HepG2 (cell line): ENCODE results near the gene EIF5A2. TPM values are rescaled to one million over a fixed set of nuclear protein-coding genes. Genes with fewer than 3 reads are reported as not detected.

Source experiments
- ATAC-seq: fragments of 200-7000 bp; cut with Tn5 transposase; 3 replicates; pipeline ENCODE4 v1.9.1; 2020; ENCODE audit warnings: mild to moderate bottlenecking, moderate library complexity
- BruUV-seq: library from RNA; stranded (reverse); fragments of 400-500 nt; replicated peaks from 2 replicates; lab custom pipeline; 2021; lab: Mats Ljungman, UMichigan
- CTCF ChIA-PET: fragments of 300-600 bp; formaldehyde crosslinking; extraction: SDS; loops from one replicate; lab custom pipeline; 2021; ENCODE audit warnings: low total read pairs, inconsistent platforms, low intra/inter-chr PET ratio; lab: Yijun Ruan, JAX
- POLR2A ChIA-PET: fragments of 350-600 bp; sonication (Branson Sonifier 250); formaldehyde crosslinking; loops from one replicate; lab custom pipeline; 2020; ENCODE audit warnings: antibody characterized with exemption, inconsistent platforms; lab: Yijun Ruan, JAX
- DNase-seq: peaks from one replicate; pipeline ENCODE4 v3.0.0-alpha.2; 2015; ENCODE audit warnings: low spot score
- FAIRE-seq: peaks from 3 replicates; lab custom pipeline; 2011; peaks lifted over from hg19 to GRCh38; lab: Jason Lieb, UNC
- H2AFZ ChIP-seq: one replicate; pipeline ENCODE4 v1.6.1; 2011; ENCODE audit warnings: low read length, inconsistent platforms
- H3K27ac ChIP-seq: fragments of 300-600 bp; 3 replicates; pipeline ENCODE4 v1.8.0; 2011; ENCODE audit warnings: mixed run types, mild to moderate bottlenecking, mixed read lengths, low read length, inconsistent platforms; ENCODE audit not compliant: insufficient read depth; ENCODE audit errors: extremely low read length
- H3K27me3 ChIP-seq, 2 experiments: fragments of 200-600 bp in 1 of 2; 2 replicates in 1 of 2; 3 replicates in 1 of 2; pipeline versions ENCODE4 v1.6.0 to v1.8.0; 2011; ENCODE audit warnings: low read length in 2 of 2, mild to moderate bottlenecking in 2 of 2, moderate library complexity in 2 of 2, inconsistent platforms in 1 of 2; ENCODE audit not compliant: insufficient read depth in 2 of 2, control insufficient read depth in 1 of 2
- H3K36me3 ChIP-seq, 2 experiments: fragments of 200-600 bp in 1 of 2; replicated peaks in 1 of 2; 2 replicates in 1 of 2; 3 replicates in 1 of 2; pipeline versions ENCODE4 v1.5.1 to v1.8.0; 2011; ENCODE audit warnings: low read length in 2 of 2, inconsistent platforms in 1 of 2; ENCODE audit not compliant: insufficient read depth in 2 of 2, control insufficient read depth in 1 of 2
- H3K4me1 ChIP-seq: 2 replicates; pipeline ENCODE4 v1.5.1; 2012; ENCODE audit warnings: low read length, inconsistent platforms; ENCODE audit not compliant: insufficient read depth
- H3K4me2 ChIP-seq: 2 replicates; pipeline ENCODE4 v1.6.0; 2011; ENCODE audit warnings: low read depth, low read length, inconsistent platforms
- H3K4me3 ChIP-seq, 3 experiments: fragments of 200-600 bp in 1 of 3; sonication (generic), shearing (Covaris generic) in 1 of 3; replicated peaks in 1 of 3; 2 replicates each; pipeline ENCODE4 v1.5.1; 2011 to 2016; ENCODE audit warnings: low read length in 3 of 3, inconsistent platforms in 2 of 3, low read depth in 2 of 3, mild to moderate bottlenecking in 2 of 3, control low read depth in 1 of 3, mixed read lengths in 1 of 3; ENCODE audit not compliant: insufficient read depth in 1 of 3
- H3K79me2 ChIP-seq: one replicate; pipeline ENCODE4 v1.6.1; 2011; ENCODE audit warnings: low read length, inconsistent platforms; ENCODE audit not compliant: insufficient read depth
- H3K9ac ChIP-seq: 2 replicates; pipeline ENCODE4 v1.6.0; 2011; ENCODE audit warnings: mild to moderate bottlenecking, low read depth, low read length, inconsistent platforms; ENCODE audit not compliant: insufficient read depth
- H3K9me3 ChIP-seq: 2 replicates; pipeline ENCODE4 v1.5.1; 2012; ENCODE audit warnings: mild to moderate bottlenecking, low read length
- H4K20me1 ChIP-seq: 2 replicates; pipeline ENCODE4 v1.6.0; 2011; ENCODE audit warnings: inconsistent platforms, mild to moderate bottlenecking, low read length, moderate library complexity; ENCODE audit not compliant: insufficient read depth
- HNRNPK ChIP-seq: fragments of 200-400 bp; formaldehyde crosslinking; IDR thresholded peaks from 2 replicates; pipeline ENCODE4 v1.6.1; 2018; ENCODE audit warnings: low read length, low read depth, moderate library complexity, mild to moderate bottlenecking; ENCODE audit not compliant: poor library complexity, severe bottlenecking
- JUND ChIP-seq: sonication (generic); formaldehyde crosslinking; IDR thresholded peaks from 2 replicates; pipeline ENCODE4 v1.8.0; 2022; ENCODE audit warnings: mild to moderate bottlenecking, missing genetic modification reagents
- MAFK ChIP-seq, 2 experiments: IDR thresholded peaks in 1 of 2; conservative IDR thresholded peaks in 1 of 2; 2 replicates each; pipeline ENCODE4 v1.6.1; 2011; ENCODE audit warnings: improper control_type of control experiment in 2 of 2, low read length in 2 of 2
- NFKBIZ ChIP-seq: IDR thresholded peaks from 2 replicates; pipeline ENCODE4 v1.6.1; 2018; ENCODE audit warnings: missing genetic modification reagents, missing compliant biosample characterization
- ZNF775 ChIP-seq: sonication (generic); formaldehyde crosslinking; IDR thresholded peaks from 2 replicates; pipeline ENCODE4 v1.4.0; 2020; ENCODE audit warnings: missing genetic modification reagents, mild to moderate bottlenecking, moderate library complexity, borderline replicate concordance
- ZNF850 ChIP-seq: sonication (generic); formaldehyde crosslinking; conservative IDR thresholded peaks from 2 replicates; pipeline ENCODE4 v1.9.0; 2021; ENCODE audit warnings: mild to moderate bottlenecking, missing genetic modification reagents
- WGBS: methylation state at CpG from one replicate; pipeline ENCODE4 v1.1.6; 2017; ENCODE audit warnings: low lambda C conversion rate; 5-methylcytosine and 5-hydroxymethylcytosine counted together
- in situ Hi-C: cut with HindIII; loops from 2 replicates; pipeline ENCODE4 v1.10.0; 2017; ENCODE audit warnings: low pct_unique_long_range_greater_than_20kb; ENCODE audit not compliant: extremely low pct_ligation_motif_present
- intact Hi-C: fragments of 100-400 bp; cut with micrococcal nuclease; formaldehyde crosslinking; loops from one replicate; pipeline ENCODE4 v1.10.0; 2022; ENCODE audit not compliant: unreplicated experiment
- polyA plus RNA-seq, 8 experiments: library from polyadenylated mRNA; depleted of rRNA in 3 of 8; stranded (reverse) in 7 of 8; unstranded in 1 of 8; fragments of >200 nt; fragmentation: Illumina TruSeq in 4 of 8; extraction: Trizol in 4 of 8; gene quantifications; 2 replicates each; pipeline versions ENCODE4 v1.2.1 to v1.2.3, GENCODE V29; 2011 to 2016; ENCODE audit warnings: low read depth in 4 of 8, missing spikeins in 1 of 8, mixed read lengths in 1 of 8; ENCODE audit not compliant: insufficient read depth in 1 of 8
- total RNA-seq, 5 experiments: library from RNA; depleted of rRNA; stranded (reverse); fragments of >200 nt; fragmentation: Illumina TruSeq; extraction: Trizol; gene quantifications; 2 replicates each; pipeline ENCODE4 v1.2.3, GENCODE V29; 2016; ENCODE audit warnings: low read depth in 1 of 5
- TF ChIP-seq, protein P1 (sequence below): sonication (generic); formaldehyde crosslinking; IDR thresholded peaks from 2 replicates; pipeline ENCODE4 v1.4.0; 2020; ENCODE audit warnings: mild to moderate bottlenecking, missing genetic modification reagents

The EIF5A2 gene
- total and polyA plus RNA-seq, 2 of the 13 experiments (the other 11 are each of a cell fraction or from before 2014, with no cell fraction given), result 3.5 to 9.4 TPM

DNA sequence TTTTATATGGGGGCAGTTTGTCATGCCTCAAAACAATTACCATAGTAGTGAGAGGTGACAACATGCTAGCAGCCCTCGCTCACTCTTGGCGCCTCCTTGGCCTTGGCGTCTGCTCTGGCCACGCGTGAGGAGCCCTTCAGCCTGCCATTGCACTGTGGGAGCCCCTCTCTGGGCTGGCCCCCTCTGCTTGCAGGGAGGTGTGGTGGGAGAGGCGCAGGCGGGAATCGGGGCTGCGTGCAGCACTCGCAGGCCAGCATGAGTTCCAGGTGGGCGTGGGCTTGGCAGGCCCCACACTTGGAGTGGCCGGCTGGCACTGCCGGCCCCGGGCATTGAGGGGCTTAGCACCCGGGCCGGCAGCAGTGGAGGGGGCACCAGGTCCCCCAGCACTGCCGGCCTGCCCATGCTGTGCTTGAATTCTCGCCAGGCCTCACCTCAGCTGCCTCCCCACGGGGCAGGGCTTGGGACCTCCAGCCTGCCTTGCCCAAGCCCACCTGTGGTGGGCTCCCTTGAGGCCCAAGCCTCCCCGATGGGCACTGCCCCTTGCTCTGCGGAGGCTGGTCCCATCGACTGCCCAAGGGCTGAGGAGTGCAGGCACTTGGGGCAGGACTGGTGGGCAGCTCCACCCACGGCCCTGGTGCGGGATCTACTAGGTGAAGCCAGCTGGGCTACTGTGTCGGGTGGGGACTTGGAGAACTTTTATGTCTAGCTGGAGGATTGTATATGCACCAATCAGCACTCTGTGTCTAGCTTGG, 38.8 kb upstream of the EIF5A2 start:
- no peak overlapping the region for H2AFZ ChIP-seq
- no peak for DNase-seq
- CTCF ChIA-PET, result no interaction called here
- intact Hi-C loops, result no loop called here
- H4K20me1 ChIP-seq, result no peaks in the 10 kb centered on the region
- no peak overlapping the region for H3K9ac ChIP-seq
- H3K4me3 ChIP-seq, result no peak overlapping the region
- POLR2A ChIA-PET, result no interaction called here
- BruUV-seq, result no TSS peak
- no peak overlapping the region for H3K27ac ChIP-seq
- no peaks in the 10 kb centered on the region for H3K79me2 ChIP-seq
- no peak for ATAC-seq
- WGBS, result 87% methylated on average over 3 of the region's 25 CpGs
- 0 out of 5 replicates have a peak, but pooled peaks cover 0 to 5% of the 10 kb centered on the region in 2 experiments for H3K27me3 ChIP-seq
- H3K4me1 ChIP-seq, result no peaks in the 10 kb centered on the region
- FAIRE-seq, result no peak
- in situ Hi-C loops, result no loop called here
- TF ChIP-seq NFKBIZ (CRISPR knock-in tag) (no peak), JUND (CRISPR knock-in tag) (no peak), ZNF850 (CRISPR knock-in tag) (peak; percentile 79; the same call in 1 of the 2 replicates), HNRNPK (peak; percentile 31)
- TF ChIP-seq, protein P1, sequence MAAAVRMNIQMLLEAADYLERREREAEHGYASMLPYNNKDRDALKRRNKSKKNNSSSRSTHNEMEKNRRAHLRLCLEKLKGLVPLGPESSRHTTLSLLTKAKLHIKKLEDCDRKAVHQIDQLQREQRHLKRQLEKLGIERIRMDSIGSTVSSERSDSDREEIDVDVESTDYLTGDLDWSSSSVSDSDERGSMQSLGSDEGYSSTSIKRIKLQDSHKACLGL (CRISPR knock-in tag), result no peak
- no peaks in the 10 kb centered on the region for H3K9me3 ChIP-seq
- H3K4me2 ChIP-seq, result no peak overlapping the region
- no peaks in the 10 kb centered on the region for H3K36me3 ChIP-seq

DNA sequence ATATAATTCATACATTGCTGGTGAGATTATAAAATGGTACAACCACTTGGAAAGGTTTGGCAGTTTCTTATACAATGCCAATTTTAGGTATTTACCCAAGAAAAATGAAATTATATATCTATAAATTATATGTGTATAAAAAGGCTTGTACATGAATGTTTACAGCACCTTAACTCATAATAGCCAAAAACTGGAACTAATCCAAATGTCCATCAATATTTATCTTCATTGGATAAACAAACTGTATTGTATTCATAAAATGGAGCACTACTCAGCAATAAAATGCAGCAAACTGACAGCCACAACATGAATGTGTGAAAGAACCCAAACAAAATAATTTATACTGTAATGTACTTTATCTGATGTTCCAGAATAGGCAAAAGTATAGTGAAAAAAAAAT, 33.6 kb upstream of the EIF5A2 start:
- no peak for ATAC-seq
- CTCF ChIA-PET, result no interaction called here
- in situ Hi-C loops, result no loop called here

More for the DNA sequence above, 33.6 kb upstream of the EIF5A2 start:
- Histone ChIP-seq H3K36me3 (no peaks in the 10 kb centered on the region), H3K4me1 (no peaks in the 10 kb centered on the region), H4K20me1 (no peaks in the 10 kb centered on the region), H3K4me2 (no peak overlapping the region), H3K4me3 (no peak overlapping the region), H3K9ac (no peak overlapping the region)
- no peak for DNase-seq
- intact Hi-C loops, result no loop called here
- TF ChIP-seq MAFK (conservative IDR thresholded peaks at IDR 0.05 in 1 of 2, IDR thresholded peaks at IDR 0.05 in 1 of 2; ENCODE audit: low read length in 2 of 2), result peak in 1 of 2 experiments; percentile 14; a peak in 1 of 4 replicates
- no peak for TF ChIP-seq ZNF775 (CRISPR knock-in tag)
- TF ChIP-seq, all 625 proteins: peak for 1
- Histone ChIP-seq H3K79me2 (no peaks in the 10 kb centered on the region), H3K9me3 (peaks cover 8% of the 10 kb centered on the region; the same call in 1 of the 2 replicates), H3K27ac (no peak overlapping the region), H3K27me3 (no peaks in the 10 kb centered on the region; a peak in 1 of 5 replicates), H2AFZ (no peak overlapping the region)
- no TSS peak for BruUV-seq
- no peak for FAIRE-seq
- POLR2A ChIA-PET, result no interaction called here
